Naive B cell (primary cell): ENCODE measurements around the gene STARD13. TPM values are rescaled to one million over a fixed set of nuclear protein-coding genes. Genes with fewer than 3 reads are reported as not detected.
A peak's percentile ranks its signal among the peaks of the same experiment; 100 is the strongest.

Experiments
- ATAC-seq, 2 donors: fragments of 150-1000 bp; cut with Tn5 transposase; 2 replicates each; pipeline ENCODE4 v1.10.0; 2021; ENCODE audit warnings: low read depth in 2 of 2, mild to moderate bottlenecking in 2 of 2, moderate library complexity in 2 of 2
- DNase-seq: peaks from one replicate; pipeline ENCODE4 v3.0.0; 2022
- H3K27ac Mint-ChIP-seq, 6 donors: one replicate each; pipeline ENCODE4 v1.8.0; 2020 to 2022; ENCODE audit warnings: mild to moderate bottlenecking in 6 of 6, mixed read lengths in 6 of 6, moderate library complexity in 5 of 6, inconsistent platforms in 2 of 6
- H3K27me3 Mint-ChIP-seq, 3 donors: one replicate each; pipeline ENCODE4 v1.8.0; 2021 to 2022; ENCODE audit warnings: mixed read lengths in 3 of 3, mild to moderate bottlenecking in 1 of 3
- H3K36me3 Mint-ChIP-seq, 2 donors: one replicate each; pipeline ENCODE4 v1.8.0; 2020 to 2022; ENCODE audit warnings: mixed read lengths in 2 of 2, inconsistent platforms in 1 of 2, mild to moderate bottlenecking in 1 of 2
- H3K4me1 Mint-ChIP-seq, 3 donors: one replicate each; pipeline ENCODE4 v1.8.0; 2020 to 2022; ENCODE audit warnings: mixed read lengths in 3 of 3, inconsistent platforms in 1 of 3, mild to moderate bottlenecking in 1 of 3, moderate library complexity in 1 of 3
- H3K4me3 Mint-ChIP-seq, 8 donors: one replicate each; pipeline ENCODE4 v1.8.0; 2020 to 2022; ENCODE audit warnings: mild to moderate bottlenecking in 8 of 8, mixed read lengths in 8 of 8, moderate library complexity in 8 of 8, inconsistent platforms in 2 of 8
- H3K9me3 Mint-ChIP-seq, 7 donors: one replicate each; pipeline ENCODE4 v1.8.0; 2020 to 2022; ENCODE audit warnings: mixed read lengths in 7 of 7, mild to moderate bottlenecking in 5 of 7, inconsistent platforms in 2 of 7, moderate library complexity in 1 of 7
- polyA plus RNA-seq, 6 donors: library from polyadenylated mRNA; unstranded; fragments of 300-500 nt; fragmentation: Illumina TruSeq; gene quantifications; one replicate each; pipeline ENCODE4 v1.2.3, GENCODE V29; 2021; ENCODE audit warnings: low read depth in 6 of 6

The STARD13 gene
- polyA plus RNA-seq, 6 donors from 2014 or later = 0.61 TPM; not detected in 5

DNA sequence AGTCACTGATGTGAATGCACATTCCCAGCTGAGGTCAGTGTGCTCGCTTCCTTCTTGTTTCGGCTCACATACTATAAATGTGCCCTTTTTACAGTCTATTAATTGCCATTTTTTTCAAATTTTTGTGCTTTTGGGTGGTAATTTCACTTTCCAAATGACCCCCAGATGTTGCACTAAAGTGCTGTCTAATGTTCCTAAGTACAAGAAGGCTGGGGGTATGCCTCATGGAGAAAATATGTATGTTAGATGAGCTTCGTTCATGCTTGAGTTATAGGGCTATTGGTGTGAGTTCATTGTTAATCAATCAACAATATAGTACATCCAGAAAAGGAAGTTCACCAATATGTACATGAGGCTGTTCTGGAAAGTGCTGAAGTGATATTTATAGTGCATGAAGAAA lies 184.7 kb downstream of the STARD13 start:
- Mint-ChIP-seq H3K4me1 (peaks cover 0 to 7% (median 6%) of the 10 kb centered on the region in 3 donors), H3K4me3 (no peak overlapping the region), H3K27me3 (peaks cover 4 to 9% (median 8%) of the 10 kb centered on the region in 3 donors), H3K27ac (no peak overlapping the region), H3K36me3 (no peaks in the 10 kb centered on the region), H3K9me3 (peaks cover 0 to 12% (median 6%) of the 10 kb centered on the region in 7 donors)
- no peak for ATAC-seq
- DNase-seq = no peak

DNA sequence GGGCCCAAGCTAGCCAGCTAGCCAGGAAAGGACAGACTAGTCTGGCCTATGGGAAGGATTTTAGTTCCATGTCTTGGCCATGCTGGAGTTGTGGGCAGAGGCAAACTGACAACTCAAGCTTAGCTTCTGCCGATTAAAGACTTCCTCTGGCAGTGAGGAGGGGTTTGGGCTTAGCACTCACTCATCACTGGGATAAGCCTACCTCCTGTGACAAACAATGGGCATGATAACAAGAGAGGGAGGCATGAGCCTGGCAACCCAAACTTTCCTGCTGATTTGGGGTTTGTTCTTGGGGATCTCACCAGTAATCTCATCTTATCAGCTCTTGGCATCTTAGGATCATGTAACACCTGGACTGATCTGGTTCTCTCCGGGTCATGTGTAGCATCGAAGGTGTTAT lies 185.7 kb downstream of the STARD13 start:
- no peak for DNase-seq
- Mint-ChIP-seq H3K36me3 (no peaks in the 10 kb centered on the region), H3K4me3 (no peak overlapping the region), H3K4me1 (no peaks in the 10 kb centered on the region), H3K27me3 (peaks cover 0 to 9% (median 8%) of the 10 kb centered on the region in 3 donors), H3K27ac (peak overlapping the region in 1 of 6 donors; percentile 18), H3K9me3 (peaks cover 0 to 12% (median 6%) of the 10 kb centered on the region in 7 donors)
- ATAC-seq = no peak

DNA sequence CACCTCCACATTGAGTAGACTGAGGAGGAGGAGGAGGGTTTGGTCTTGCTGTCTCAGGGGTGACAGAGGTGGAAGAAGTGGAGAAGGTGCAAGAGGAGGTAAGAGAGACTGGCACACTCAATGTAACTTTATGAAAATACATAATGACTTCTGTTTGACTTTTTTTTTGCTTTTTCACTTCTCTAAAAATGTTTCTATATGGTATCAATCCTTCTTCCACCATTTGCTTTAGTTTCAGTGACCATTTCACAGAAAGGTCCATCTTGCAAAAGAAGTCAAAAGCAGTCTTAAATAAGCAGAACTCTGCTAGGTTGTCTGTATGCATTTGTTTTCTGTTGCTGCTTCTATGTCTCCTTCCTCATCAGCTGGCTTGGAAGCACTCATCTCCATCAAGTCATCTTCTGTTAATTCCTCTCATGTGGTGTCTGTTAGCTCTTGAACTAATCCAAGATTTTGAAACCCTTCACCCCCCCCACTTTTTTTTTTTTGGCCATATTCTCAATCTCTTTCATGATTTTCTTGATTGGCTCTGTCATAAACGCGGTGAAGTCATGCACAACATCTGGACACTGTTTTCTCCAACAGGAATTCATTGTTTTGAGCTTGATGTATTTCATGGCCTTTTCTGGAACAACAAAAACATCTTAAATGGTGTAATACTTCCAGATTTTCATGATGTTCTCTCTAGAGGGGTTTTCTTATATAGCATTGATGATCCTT lies 188.5 kb downstream of the STARD13 start:
- H3K27ac Mint-ChIP-seq = no peak overlapping the region

DNA sequence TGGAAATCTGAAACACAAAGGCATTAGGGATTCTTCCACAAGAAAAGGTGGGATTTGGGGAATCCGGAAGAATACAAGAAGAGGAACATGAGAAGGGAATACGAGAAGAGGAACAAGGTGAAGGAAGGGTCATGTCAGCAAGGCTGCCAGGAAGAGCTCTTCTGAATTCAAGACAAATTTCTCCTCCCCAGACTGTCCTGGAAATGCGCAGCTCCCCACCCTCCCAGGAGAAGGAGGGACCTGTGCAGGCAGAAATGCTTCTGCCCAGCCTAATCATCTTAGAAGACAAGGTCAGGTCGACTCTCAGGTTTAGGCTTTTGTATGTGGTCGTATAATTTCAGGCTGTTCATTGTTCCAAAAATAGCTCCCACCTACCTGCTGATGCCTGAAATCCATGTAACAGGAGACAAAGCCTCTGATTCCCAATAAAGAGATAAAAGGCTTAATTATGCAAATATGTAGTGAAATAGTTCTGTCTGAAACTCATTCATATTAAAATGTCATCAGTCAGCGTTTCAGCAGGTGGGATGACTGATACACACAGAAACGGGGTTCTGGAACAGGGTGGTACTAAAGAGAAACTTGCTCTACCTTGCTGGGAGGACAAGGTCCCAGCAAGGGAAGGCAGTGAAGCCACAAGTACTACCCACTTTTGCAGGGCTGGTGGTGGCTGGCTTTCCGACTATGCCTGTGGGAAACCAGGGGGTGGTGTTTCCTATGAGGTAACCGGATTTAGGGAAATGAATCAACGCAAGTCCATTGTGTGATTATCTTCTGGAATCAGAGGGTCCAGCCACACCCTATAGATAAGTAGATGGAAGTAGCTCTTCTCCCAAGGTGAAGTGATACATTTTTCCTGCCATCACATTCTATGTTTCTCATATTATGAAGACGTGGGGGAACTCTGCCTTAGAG lies 193.2 kb downstream of the STARD13 start:
- no peaks in the 10 kb centered on the region for H3K4me1 Mint-ChIP-seq
- H3K9me3 Mint-ChIP-seq = peaks cover 0 to 6% (median 0%) of the 10 kb centered on the region in 7 donors
- ATAC-seq = no peak
- no peak for DNase-seq
- H3K27ac Mint-ChIP-seq = no peak overlapping the region
- H3K27me3 Mint-ChIP-seq = peaks cover 4 to 6% (median 6%) of the 10 kb centered on the region in 3 donors
- H3K4me3 Mint-ChIP-seq = no peak overlapping the region
- no peaks in the 10 kb centered on the region for H3K36me3 Mint-ChIP-seq

More for the DNA sequence above, 188.5 kb downstream of the STARD13 start:
- H3K4me3 Mint-ChIP-seq = no peak overlapping the region
- no peak for ATAC-seq
- H3K4me1 Mint-ChIP-seq = no peaks in the 10 kb centered on the region
- peaks cover 0 to 12% (median 6%) of the 10 kb centered on the region in 7 donors for H3K9me3 Mint-ChIP-seq
- peaks cover 0 to 13% (median 11%) of the 10 kb centered on the region in 3 donors for H3K27me3 Mint-ChIP-seq
- DNase-seq = no peak
- no peaks in the 10 kb centered on the region for H3K36me3 Mint-ChIP-seq

DNA sequence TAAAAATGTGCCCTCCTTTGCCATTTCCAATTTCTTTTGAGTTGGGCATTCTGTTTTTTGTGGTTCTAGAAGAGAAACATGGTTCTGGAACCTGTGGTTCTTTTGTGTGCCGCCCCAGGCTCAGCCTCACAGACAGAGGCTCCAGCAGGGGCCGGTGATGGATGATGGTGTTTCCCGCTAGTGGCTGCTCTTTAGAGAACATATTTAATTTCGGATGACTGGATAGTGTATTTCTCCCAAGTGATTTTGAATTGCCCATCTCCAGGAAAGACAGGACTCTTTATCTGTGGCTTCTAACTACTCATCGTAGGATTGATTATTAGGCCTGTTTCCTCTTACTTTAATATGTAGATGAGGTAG lies 194.2 kb downstream of the STARD13 start:
- DNase-seq = no peak
- H3K4me3 Mint-ChIP-seq = no peak overlapping the region
- no peaks in the 10 kb centered on the region for H3K4me1 Mint-ChIP-seq
- ATAC-seq = no peak
- H3K36me3 Mint-ChIP-seq = no peaks in the 10 kb centered on the region
- peaks cover 0 to 2% (median 0%) of the 10 kb centered on the region in 7 donors for H3K9me3 Mint-ChIP-seq
- no peak overlapping the region for H3K27ac Mint-ChIP-seq
- H3K27me3 Mint-ChIP-seq = peaks cover 6 to 14% (median 6%) of the 10 kb centered on the region in 3 donors

DNA sequence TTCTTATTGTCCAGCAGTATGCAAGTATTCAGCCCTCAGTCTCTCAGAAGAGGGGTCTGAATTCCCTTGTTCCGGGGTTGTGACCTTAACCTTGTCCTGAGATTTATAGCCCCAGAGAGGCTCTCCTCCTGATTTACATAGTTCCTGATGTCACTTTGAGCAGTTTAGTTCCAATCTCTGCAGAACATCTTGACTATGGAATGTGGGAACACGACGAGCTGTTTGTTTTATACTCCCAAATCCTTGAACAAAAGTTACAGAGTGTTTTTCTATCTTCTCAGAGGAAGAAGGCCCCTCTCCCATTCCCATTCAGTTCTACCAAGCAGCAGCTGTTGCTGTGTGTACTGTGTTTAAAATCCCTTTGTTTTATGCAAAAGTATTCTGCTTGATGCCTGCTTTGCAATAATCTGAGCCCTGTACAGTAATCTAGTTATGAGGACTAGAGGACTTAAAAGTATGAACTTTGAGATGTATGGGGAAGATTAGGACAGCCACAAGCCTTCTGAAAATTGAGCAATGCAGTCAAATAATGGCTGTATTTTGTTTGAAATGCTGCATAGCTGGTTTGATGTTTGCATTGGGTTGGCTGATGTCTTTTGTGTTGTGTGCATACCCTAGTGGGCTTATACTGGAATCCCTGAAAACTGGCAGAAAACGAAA lies 194.7 kb downstream of the STARD13 start:
- Mint-ChIP-seq H3K4me3 (no peak overlapping the region), H3K27me3 (peaks cover 6 to 18% (median 6%) of the 10 kb centered on the region in 3 donors), H3K36me3 (no peaks in the 10 kb centered on the region), H3K4me1 (no peaks in the 10 kb centered on the region), H3K9me3 (peaks cover 0 to 2% (median 0%) of the 10 kb centered on the region in 7 donors), H3K27ac (no peak overlapping the region)
- DNase-seq (no peak), ATAC-seq (no peak)

DNA sequence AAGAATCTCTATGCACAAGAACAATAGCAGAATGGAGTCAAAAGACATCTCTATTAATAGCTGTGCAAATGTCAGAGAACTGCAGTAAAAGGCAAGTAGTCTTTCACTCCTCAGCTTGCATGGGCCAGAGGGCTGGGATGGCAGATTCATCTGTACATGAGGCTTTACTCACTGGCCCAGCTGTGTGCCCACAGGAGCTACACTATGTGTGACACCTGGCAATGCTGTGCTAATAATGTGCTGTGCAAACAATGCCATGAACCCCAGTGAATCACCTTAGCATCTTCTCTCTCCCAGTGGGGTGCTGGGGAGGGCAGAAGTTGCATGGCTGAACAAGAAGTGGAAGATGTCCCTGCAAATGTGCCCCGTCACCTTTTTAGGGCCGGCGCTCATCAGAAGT lies 196.2 kb downstream of the STARD13 start:
- peaks cover 4 to 26% (median 9%) of the 10 kb centered on the region in 3 donors for H3K27me3 Mint-ChIP-seq
- peaks cover 0 to 3% (median 0%) of the 10 kb centered on the region in 7 donors for H3K9me3 Mint-ChIP-seq
- H3K27ac Mint-ChIP-seq = no peak overlapping the region
- no peaks in the 10 kb centered on the region for H3K36me3 Mint-ChIP-seq
- H3K4me3 Mint-ChIP-seq = no peak overlapping the region
- ATAC-seq (no peak), DNase-seq (no peak)
- H3K4me1 Mint-ChIP-seq = no peaks in the 10 kb centered on the region

DNA sequence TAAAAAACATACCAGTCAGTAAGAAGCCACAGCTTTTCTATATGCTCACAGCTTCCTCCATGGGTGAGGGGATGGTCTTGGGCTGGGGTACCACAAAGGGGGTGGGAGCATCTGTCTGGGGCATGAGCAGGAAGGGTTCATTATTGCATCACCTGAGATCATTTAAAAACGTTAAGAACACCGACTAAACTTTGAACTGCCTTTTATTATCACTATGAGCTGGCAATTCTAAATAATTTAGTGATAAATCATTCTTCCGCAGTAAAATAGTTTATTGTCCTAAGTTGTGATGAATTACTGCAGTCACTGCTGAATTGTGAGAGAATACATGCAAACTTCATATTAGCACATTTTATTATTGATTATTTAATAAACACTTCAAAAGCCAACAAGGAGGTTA lies 197.8 kb downstream of the STARD13 start:
- Mint-ChIP-seq H3K27ac (no peak overlapping the region), H3K36me3 (no peaks in the 10 kb centered on the region), H3K4me3 (no peak overlapping the region), H3K9me3 (peaks cover 0 to 3% (median 0%) of the 10 kb centered on the region in 7 donors), H3K4me1 (no peaks in the 10 kb centered on the region), H3K27me3 (peaks cover 0 to 23% (median 9%) of the 10 kb centered on the region in 3 donors)
- DNase-seq (no peak), ATAC-seq (no peak)

DNA sequence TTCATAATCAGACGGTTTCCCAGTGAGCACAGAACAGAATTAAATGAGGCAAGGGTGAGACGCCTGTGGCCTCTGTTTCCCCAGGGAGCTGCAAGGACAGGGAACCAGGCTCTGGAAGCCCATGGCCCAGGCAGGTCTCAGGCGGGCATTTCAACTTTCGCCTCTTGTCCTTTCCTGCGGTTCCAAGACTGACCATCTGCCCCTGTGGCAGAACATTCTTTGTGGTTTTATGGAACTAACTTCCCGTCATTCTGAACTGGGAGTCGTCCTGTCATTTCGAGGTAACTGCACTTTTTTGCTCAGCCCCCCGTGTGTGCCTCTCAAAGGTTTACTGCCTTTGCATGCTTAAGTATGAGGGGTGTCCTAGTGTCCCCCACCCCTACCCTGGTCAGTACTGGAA lies 198.5 kb downstream of the STARD13 start:
- Mint-ChIP-seq H3K27me3 (peaks cover 0 to 20% (median 9%) of the 10 kb centered on the region in 3 donors), H3K4me3 (no peak overlapping the region), H3K36me3 (no peaks in the 10 kb centered on the region), H3K4me1 (no peaks in the 10 kb centered on the region), H3K27ac (no peak overlapping the region), H3K9me3 (peaks cover 0 to 3% (median 0%) of the 10 kb centered on the region in 7 donors)
- DNase-seq (no peak), ATAC-seq (no peak)

DNA sequence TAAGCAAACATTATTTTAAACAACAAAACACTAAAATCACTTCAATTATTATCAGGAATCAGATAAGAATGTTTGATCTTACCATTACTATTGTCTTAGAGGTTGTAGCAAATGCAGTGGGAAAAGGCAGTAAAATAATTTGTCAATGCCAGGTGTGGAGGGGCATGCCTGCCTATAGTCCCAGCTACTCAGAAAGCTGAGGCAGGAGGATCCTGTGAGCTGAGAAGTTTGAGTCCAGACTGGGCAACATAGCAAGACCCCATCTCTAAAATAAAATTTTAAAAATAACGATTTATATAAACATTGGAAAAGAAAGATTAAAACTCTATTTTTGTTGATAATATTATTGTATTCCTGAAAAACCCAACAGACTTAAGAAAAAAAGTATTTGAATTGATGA lies 202.5 kb downstream of the STARD13 start:
- H3K27me3 Mint-ChIP-seq = peaks cover 0 to 20% (median 9%) of the 10 kb centered on the region in 3 donors
- H3K4me1 Mint-ChIP-seq = peaks cover 0 to 6% (median 0%) of the 10 kb centered on the region in 3 donors
- ATAC-seq = no peak
- no peak overlapping the region for H3K27ac Mint-ChIP-seq
- H3K4me3 Mint-ChIP-seq = no peak overlapping the region
- H3K36me3 Mint-ChIP-seq = no peaks in the 10 kb centered on the region
- DNase-seq = no peak
- H3K9me3 Mint-ChIP-seq = peaks cover 0 to 3% (median 0%) of the 10 kb centered on the region in 7 donors

DNA sequence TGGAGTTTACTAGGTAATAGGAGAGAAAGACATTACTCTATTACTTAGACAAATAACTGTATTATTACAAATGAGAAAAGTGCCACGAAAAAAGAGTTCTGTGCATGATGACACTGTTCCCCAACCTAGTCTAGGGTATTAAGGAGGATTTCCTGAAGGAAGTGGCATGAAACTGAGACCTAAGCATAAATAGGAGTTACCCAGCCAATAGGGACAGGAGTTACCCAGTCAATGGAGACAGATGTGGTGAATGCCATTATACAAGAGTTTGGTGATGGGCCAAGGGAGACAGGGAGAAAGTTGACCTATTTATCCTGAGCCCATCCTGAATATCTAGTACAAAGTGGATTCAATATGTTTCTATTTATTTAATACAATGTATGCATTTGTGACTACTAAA lies 203.9 kb downstream of the STARD13 start:
- H3K27ac Mint-ChIP-seq = no peak overlapping the region
- no peak overlapping the region for H3K4me3 Mint-ChIP-seq
- DNase-seq (no peak), ATAC-seq (no peak)
- H3K36me3 Mint-ChIP-seq = no peaks in the 10 kb centered on the region
- peaks cover 0 to 3% (median 0%) of the 10 kb centered on the region in 7 donors for H3K9me3 Mint-ChIP-seq
- peaks cover 0 to 6% (median 0%) of the 10 kb centered on the region in 3 donors for H3K4me1 Mint-ChIP-seq
- peaks cover 0 to 15% (median 3%) of the 10 kb centered on the region in 3 donors for H3K27me3 Mint-ChIP-seq

DNA sequence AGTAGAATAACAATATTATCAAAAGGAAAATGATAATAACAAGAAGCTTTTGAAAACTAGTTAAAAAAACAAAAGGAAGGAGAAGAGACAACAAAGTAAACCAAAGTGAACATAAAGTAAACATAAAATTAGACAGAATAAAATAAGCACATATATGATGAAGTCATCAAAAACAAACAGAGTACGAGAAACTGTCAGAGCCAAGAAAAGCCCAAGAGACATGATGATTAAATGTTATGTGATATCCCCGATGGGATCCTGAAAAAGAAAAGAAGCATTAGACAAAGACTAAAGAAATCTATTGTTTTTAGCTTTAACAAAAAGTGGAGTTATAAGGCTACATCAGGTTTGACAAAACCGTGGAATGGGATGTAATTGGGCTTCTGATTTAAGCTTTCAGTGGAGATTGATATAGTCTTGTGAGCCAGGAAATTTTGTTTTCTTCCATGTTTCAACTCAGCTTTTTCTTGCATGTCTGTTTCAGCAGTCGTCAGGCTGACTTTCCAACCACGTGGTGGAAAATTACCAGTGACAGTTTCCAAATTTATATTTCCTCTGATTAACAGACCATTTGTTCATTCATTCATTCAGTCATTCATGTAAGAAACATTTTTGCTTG lies 204.5 kb downstream of the STARD13 start:
- DNase-seq (no peak), ATAC-seq (no peak)
- H3K9me3 Mint-ChIP-seq = peaks cover 0 to 3% (median 0%) of the 10 kb centered on the region in 7 donors
- peaks cover 0 to 6% (median 0%) of the 10 kb centered on the region in 3 donors for H3K4me1 Mint-ChIP-seq
- H3K36me3 Mint-ChIP-seq = no peaks in the 10 kb centered on the region
- peaks cover 0 to 9% (median 7%) of the 10 kb centered on the region in 3 donors for H3K27me3 Mint-ChIP-seq
- no peak overlapping the region for H3K4me3 Mint-ChIP-seq
- peak overlapping the region in 1 of 6 donors; percentile 17 for H3K27ac Mint-ChIP-seq

DNA sequence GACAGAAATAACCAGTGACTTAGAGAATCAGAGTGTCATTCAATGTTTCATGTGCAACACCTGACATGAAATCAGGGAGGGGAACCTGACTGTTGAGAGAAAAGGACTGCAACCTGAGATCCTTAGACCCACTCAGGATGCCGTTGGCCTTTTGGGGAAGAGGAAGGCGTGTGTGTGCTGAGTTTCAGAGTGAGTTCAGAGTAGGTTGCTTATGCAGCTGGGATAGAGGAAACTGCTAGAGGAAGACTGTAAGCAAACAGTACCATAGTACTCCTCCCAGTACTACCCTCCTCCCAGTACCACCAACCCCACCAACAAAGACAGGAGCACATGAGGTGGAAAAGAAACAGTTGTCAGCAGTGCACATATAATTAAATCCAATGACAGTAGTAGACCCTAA lies 205.6 kb downstream of the STARD13 start:
- Mint-ChIP-seq H3K36me3 (no peaks in the 10 kb centered on the region), H3K9me3 (peaks cover 0 to 1% (median 0%) of the 10 kb centered on the region in 7 donors), H3K4me3 (no peak overlapping the region), H3K27me3 (peaks cover 0 to 6% (median 4%) of the 10 kb centered on the region in 3 donors), H3K4me1 (peaks cover 0 to 6% (median 0%) of the 10 kb centered on the region in 3 donors), H3K27ac (peak overlapping the region in 1 of 6 donors; percentile 49)
- ATAC-seq = no peak
- no peak for DNase-seq
